H1 (cell line): ENCODE measurements around the gene PLXNA4. TPM values are rescaled to one million over a fixed set of nuclear protein-coding genes. Genes with fewer than 3 reads are reported as not detected.

Source experiments
- CTCF ChIA-PET: fragments of 300-600 bp; sonication (Branson Sonifier 250); formaldehyde crosslinking; loops from one replicate; lab custom pipeline; 2021; ENCODE audit not compliant: partially characterized antibody; lab: Charles Lee
- POLR2A ChIA-PET: fragments of 300-600 bp; sonication (Branson Sonifier 250); formaldehyde crosslinking; loops from one replicate; lab custom pipeline; 2021; ENCODE audit warnings: inconsistent platforms; ENCODE audit not compliant: partially characterized antibody; lab: Charles Lee
- DNase-seq, 2 experiments: peaks; one replicate each; pipeline versions ENCODE4 v3.0.0 to v3.0.0-alpha.2; 2010 to 2022; ENCODE audit warnings: low spot score in 2 of 2, low read depth in 1 of 2, mixed read lengths in 1 of 2
- FAIRE-seq: peaks from 2 replicates; lab custom pipeline; 2011; peaks lifted over from hg19 to GRCh38; lab: Jason Lieb, UNC
- H2AFZ ChIP-seq: 2 replicates; pipeline ENCODE4 v1.8.1; 2012; ENCODE audit warnings: low read length, inconsistent platforms
- H2AK5ac ChIP-seq: 2 replicates; pipeline ENCODE4 v1.6.1; 2013; ENCODE audit warnings: low read depth, low read length
- H2BK120ac ChIP-seq: replicated peaks from 2 replicates; pipeline ENCODE3; 2013; ENCODE audit warnings: low read depth, low read length, inconsistent platforms
- H2BK12ac ChIP-seq: 2 replicates; pipeline ENCODE4 v1.6.1; 2013; ENCODE audit warnings: low read depth, low read length
- H2BK15ac ChIP-seq: 2 replicates; pipeline ENCODE4 v1.6.1; 2013; ENCODE audit warnings: low read length
- H2BK20ac ChIP-seq: 2 replicates; pipeline ENCODE4 v1.6.1; 2013; ENCODE audit warnings: low read length
- H2BK5ac ChIP-seq: 2 replicates; pipeline ENCODE4 v1.6.1; 2013; ENCODE audit warnings: low read depth, low read length
- H3K14ac ChIP-seq: 2 replicates; pipeline ENCODE4 v1.6.1; 2013; ENCODE audit warnings: inconsistent platforms; ENCODE audit not compliant: insufficient read length
- H3K18ac ChIP-seq: 2 replicates; pipeline ENCODE4 v1.6.1; 2013; ENCODE audit warnings: low read length; ENCODE audit errors: extremely low read depth
- H3K23ac ChIP-seq: 2 replicates; pipeline ENCODE4 v1.6.1; 2013; ENCODE audit warnings: inconsistent platforms; ENCODE audit not compliant: insufficient read length
- H3K23me2 ChIP-seq: 2 replicates; pipeline ENCODE4 v1.6.1; 2013; ENCODE audit warnings: low read depth, low read length
- H3K27ac ChIP-seq: 2 replicates; pipeline ENCODE4 v1.6.1; 2011; ENCODE audit warnings: low read depth, low read length, inconsistent platforms
- H3K27me3 ChIP-seq, 4 experiments: replicated peaks in 1 of 4; 1 replicate in 1 of 4; 2 replicates in 3 of 4; pipeline versions ENCODE4 v1.6.1 to v1.8.1; 2011 to 2013; ENCODE audit warnings: low read length in 3 of 4, mild to moderate bottlenecking in 3 of 4, inconsistent platforms in 2 of 4, mixed read lengths in 2 of 4, moderate library complexity in 1 of 4; ENCODE audit not compliant: control insufficient read depth in 3 of 4, insufficient read depth in 3 of 4; ENCODE audit errors: extremely low read depth in 1 of 4
- H3K36me3 ChIP-seq, 4 experiments: 2 replicates each; pipeline versions ENCODE4 v1.6.1 to v1.8.1; 2011 to 2013; ENCODE audit warnings: mild to moderate bottlenecking in 4 of 4, low read length in 3 of 4, moderate library complexity in 2 of 4, control low read depth in 1 of 4, inconsistent platforms in 1 of 4; ENCODE audit not compliant: insufficient read depth in 4 of 4, control insufficient read depth in 2 of 4
- H3K4ac ChIP-seq: replicated peaks from 2 replicates; pipeline ENCODE3; 2013; ENCODE audit warnings: low read length, low read depth, mixed read lengths, inconsistent platforms; ENCODE audit not compliant: insufficient read length
- H3K4me1 ChIP-seq, 4 experiments: replicated peaks in 1 of 4; 1 replicate in 1 of 4; 2 replicates in 3 of 4; pipeline versions ENCODE4 v1.6.1 to v1.8.1; 2011 to 2013; ENCODE audit warnings: low read length in 3 of 4, inconsistent platforms in 2 of 4, mixed read lengths in 1 of 4; ENCODE audit not compliant: insufficient read depth in 4 of 4, control insufficient read depth in 3 of 4
- H3K4me2 ChIP-seq, 2 experiments: 2 replicates each; pipeline versions ENCODE4 v1.6.1 to v1.8.1; 2011 to 2013; ENCODE audit warnings: low read depth in 2 of 2, low read length in 2 of 2, control low read depth in 1 of 2, inconsistent platforms in 1 of 2, mild to moderate bottlenecking in 1 of 2; ENCODE audit not compliant: insufficient read depth in 1 of 2
- H3K4me3 ChIP-seq, 4 experiments: fragments of 200-600, 300-600 bp in 1 of 4; sonication (generic), shearing (Covaris generic), sonication (Bioruptor Twin) in 1 of 4; 2 replicates each; pipeline versions ENCODE4 v1.5.1 to v1.8.1; 2011 to 2016; ENCODE audit warnings: low read length in 4 of 4, low read depth in 3 of 4, control low read depth in 2 of 4, inconsistent platforms in 2 of 4, mild to moderate bottlenecking in 2 of 4, mixed read lengths in 1 of 4, moderate library complexity in 1 of 4; ENCODE audit not compliant: insufficient read depth in 2 of 4; ENCODE audit errors: extremely low read depth in 1 of 4
- H3K56ac ChIP-seq: replicated peaks from 2 replicates; pipeline ENCODE3; 2013; ENCODE audit warnings: low read depth, mild to moderate bottlenecking, mixed read lengths, low read length, inconsistent platforms; ENCODE audit not compliant: insufficient read length
- H3K79me1 ChIP-seq: 2 replicates; pipeline ENCODE4 v1.6.1; 2013; ENCODE audit warnings: low read depth, low read length, control low read depth
- H3K79me2 ChIP-seq, 2 experiments: 2 replicates each; pipeline versions ENCODE4 v1.6.1 to v1.8.1; 2012 to 2013; ENCODE audit warnings: low read length in 2 of 2, mild to moderate bottlenecking in 2 of 2, inconsistent platforms in 1 of 2; ENCODE audit not compliant: insufficient read depth in 2 of 2, control insufficient read depth in 1 of 2
- H3K9ac ChIP-seq, 4 experiments: replicated peaks in 1 of 4; 1 replicate in 1 of 4; 2 replicates in 3 of 4; pipeline versions ENCODE4 v1.6.1 to v1.8.1; 2011 to 2013; ENCODE audit warnings: low read depth in 3 of 4, low read length in 3 of 4, control low read depth in 2 of 4, mild to moderate bottlenecking in 2 of 4, moderate library complexity in 2 of 4, inconsistent platforms in 1 of 4; ENCODE audit errors: extremely low read depth in 1 of 4
- H3K9me3 ChIP-seq, 2 experiments: 2 replicates each; pipeline versions ENCODE4 v1.6.1 to v1.8.1; 2012 to 2013; ENCODE audit warnings: mild to moderate bottlenecking in 2 of 2, moderate library complexity in 2 of 2, control low read depth in 1 of 2, inconsistent platforms in 1 of 2, low read depth in 1 of 2, low read length in 1 of 2, mixed read lengths in 1 of 2; ENCODE audit not compliant: insufficient read depth in 2 of 2
- H4K20me1 ChIP-seq, 2 experiments: replicated peaks in 1 of 2; 2 replicates each; pipeline versions ENCODE3 to v1.8.1; 2011 to 2013; ENCODE audit warnings: inconsistent platforms in 2 of 2, low read length in 2 of 2, mild to moderate bottlenecking in 1 of 2; ENCODE audit not compliant: insufficient read depth in 2 of 2, control insufficient read depth in 1 of 2
- H4K5ac ChIP-seq: 2 replicates; pipeline ENCODE4 v1.6.1; 2013; ENCODE audit warnings: low read length, low read depth, mixed read lengths, inconsistent platforms; ENCODE audit not compliant: insufficient read length
- H4K8ac ChIP-seq: 2 replicates; pipeline ENCODE4 v1.8.0; 2013; ENCODE audit warnings: mild to moderate bottlenecking, moderate library complexity, low read length, inconsistent platforms; ENCODE audit not compliant: insufficient read depth; ENCODE audit errors: extremely low read depth
- H4K91ac ChIP-seq: replicated peaks from 2 replicates; pipeline ENCODE3; 2013; ENCODE audit warnings: low read length, mixed read lengths, inconsistent platforms; ENCODE audit not compliant: insufficient read length
- CBX5 ChIP-seq: fragments of 300-800, 300-1000 bp; sonication (generic); IDR thresholded peaks from 2 replicates; pipeline ENCODE4 v1.7.1; 2016; ENCODE audit warnings: antibody characterized with exemption, low read length, low read depth
- CHD1 ChIP-seq: IDR thresholded peaks from 2 replicates; pipeline ENCODE4 v1.6.1; 2012; ENCODE audit warnings: low read depth, low read length, improper control_type of control experiment
- CHD2 ChIP-seq: IDR thresholded peaks from 2 replicates; pipeline ENCODE4 v1.6.1; 2012; ENCODE audit warnings: low read length, improper control_type of control experiment
- GABPA ChIP-seq: IDR thresholded peaks from 2 replicates; pipeline ENCODE4 v1.6.1; 2011; ENCODE audit warnings: mild to moderate bottlenecking, low read length, moderate library complexity, borderline replicate concordance; ENCODE audit not compliant: insufficient read depth
- MAX ChIP-seq: IDR thresholded peaks from 2 replicates; pipeline ENCODE4 v1.6.1; 2012; ENCODE audit warnings: inconsistent platforms
- POU5F1 ChIP-seq: IDR thresholded peaks from 2 replicates; pipeline ENCODE4 v1.6.1; 2011; ENCODE audit warnings: low read depth, mild to moderate bottlenecking, low read length, moderate library complexity
- SRF ChIP-seq: IDR thresholded peaks from 2 replicates; pipeline ENCODE4 v1.6.1; 2011; ENCODE audit warnings: mild to moderate bottlenecking, low read depth, low read length, moderate library complexity
- WGBS, 2 experiments: shearing (Covaris generic) in 1 of 2; methylation state at CpG; one replicate each; pipeline versions ENCODE4 v1.1.6 to v1.1.7; 2013 to 2015; ENCODE audit warnings: low lambda C conversion rate in 2 of 2, mixed read lengths in 2 of 2, inconsistent platforms in 1 of 2, low coverage in 1 of 2, missing lambda C conversion rate in 1 of 2; ENCODE audit not compliant: insufficient replicate concordance in 2 of 2, insufficient coverage in 1 of 2, insufficient read length in 1 of 2; ENCODE audit errors: extremely low coverage in 1 of 2, missing lambda C conversion rate in 1 of 2; 5-methylcytosine and 5-hydroxymethylcytosine counted together
- polyA plus RNA-seq, 7 experiments: library from polyadenylated mRNA; depleted of rRNA in 3 of 7; stranded (reverse) in 5 of 7; unstranded in 2 of 7; fragments of >200 nt in 5 of 7; fragments of 200-250 nt in 2 of 7; gene quantifications; 1 replicate in 5 of 7; 2 replicates in 1 of 7; 4 replicates in 1 of 7; pipeline versions ENCODE4 v1.2.1 to v1.2.3, GENCODE V29; 2011 to 2013; ENCODE audit warnings: missing spikeins in 2 of 7, mixed read lengths in 2 of 7
- total RNA-seq: library from RNA; stranded (reverse); fragmentation: NEBNext Ultra II Directional; extraction: Animal tissue kit (Norgen Biotek cat#: 25700); gene quantifications from 2 replicates; pipeline ENCODE4 v1.2.1, GENCODE V29; 2021

The PLXNA4 gene
- total and polyA plus RNA-seq, 2 of the 8 experiments (the other 6 are each of a cell fraction or from before 2014, with no cell fraction given) = 0.76 to 0.79 TPM

- no peak for FAIRE-seq
- no peak overlapping the region for H4K5ac ChIP-seq
- ChIA-PET POLR2A (no interaction called here), CTCF (interaction anchor here (0.7 to 1.6 kb wide), 2 partner anchors 22 to 287 kb away, joined by 3 read pairs; no protein-coding TSS in a partner anchor)
- no peak overlapping the region for H2BK15ac ChIP-seq
- H2AK5ac ChIP-seq = no peak overlapping the region
- no peak overlapping the region for H3K4me3 ChIP-seq
- no peak overlapping the region for H4K91ac ChIP-seq
- H3K79me1 ChIP-seq = no peaks in the 10 kb centered on the region
- no peak overlapping the region for H3K4me2 ChIP-seq
- H3K14ac ChIP-seq = no peak overlapping the region
- H2BK120ac ChIP-seq = no peak overlapping the region
- no peak for TF ChIP-seq SRF
- no peak for TF ChIP-seq POU5F1
- TF ChIP-seq GABPA = no peak
- TF ChIP-seq CHD1 = no peak
- no peak for TF ChIP-seq CHD2
- no peak for TF ChIP-seq CBX5
- TF ChIP-seq MAX = no peak
- TF ChIP-seq, all 59 proteins: peak for 0
- H3K9ac ChIP-seq = no peak overlapping the region
- WGBS, 2 experiments = 92% methylated on average over 6 of the region's 6 CpGs; no CpG with 5 or more reads in 1 of the 2 experiments
- no peak for DNase-seq
- no peaks in the 10 kb centered on the region for H4K20me1 ChIP-seq
- H2BK20ac ChIP-seq = no peak overlapping the region
- H2BK5ac ChIP-seq = no peak overlapping the region
- no peak overlapping the region for H2BK12ac ChIP-seq
- no peak overlapping the region for H3K23ac ChIP-seq
- no peak overlapping the region for H3K18ac ChIP-seq
- peaks cover 0 to 4% (median 2%) of the 10 kb centered on the region in 4 experiments; a peak in 3 of 7 replicates for H3K4me1 ChIP-seq
- no peaks in the 10 kb centered on the region for H3K79me2 ChIP-seq
- no peak overlapping the region for H4K8ac ChIP-seq
- H2AFZ ChIP-seq = no peak overlapping the region
- no peak overlapping the region for H3K27ac ChIP-seq
- H3K27me3 ChIP-seq = no peaks in the 10 kb centered on the region; a peak in 1 of 7 replicates
- no peak overlapping the region for H3K56ac ChIP-seq
- no peak overlapping the region for H3K4ac ChIP-seq
- no peaks in the 10 kb centered on the region for H3K36me3 ChIP-seq
- H3K23me2 ChIP-seq = no peaks in the 10 kb centered on the region
- H3K9me3 ChIP-seq = no peaks in the 10 kb centered on the region
Observed at GRCh38 chr7:132352800-132353199, 223.5 kb downstream of the PLXNA4 start.
